GM21423 (cell line): Measurements from ENCODE around the gene ANKRD30A.
"Not testable (repeated sequence)": the region's sequence is repeated elsewhere in the genome, so short reads cannot be mapped to it uniquely, and the experiment has no call there.

Experiments
- ATAC-seq: cut with Tn5 transposase; IDR thresholded peaks from one replicate; pipeline ENCODE4 v1.9.1; 2021; ENCODE audit warnings: mild to moderate bottlenecking, moderate library complexity; ENCODE audit not compliant: unreplicated experiment

The ANKRD30A gene

GRCh38 chr10:37246637-37247036 is 121.2 kb downstream of the ANKRD30A start:
- no peak for ATAC-seq

GRCh38 chr10:37255837-37256236 is 130.4 kb downstream of the ANKRD30A start:
- ATAC-seq: not testable (repeated sequence)

GRCh38 chr10:37263304-37263703 is 137.9 kb downstream of the ANKRD30A start:
- no peak for ATAC-seq

- no peak for ATAC-seq
Observed at GRCh38 chr10:37268266-37268665, 142.9 kb downstream of the ANKRD30A start.

GRCh38 chr10:37269554-37270256 is 144.3 kb downstream of the ANKRD30A start:
- no peak for ATAC-seq

GRCh38 chr10:37275216-37275777 is 149.9 kb downstream of the ANKRD30A start:
- no peak for ATAC-seq

- no peak for ATAC-seq
Observed at GRCh38 chr10:37285063-37285462, 159.7 kb downstream of the ANKRD30A start.

GRCh38 chr10:37289833-37290464 is 164.6 kb downstream of the ANKRD30A start:
- ATAC-seq: no peak

GRCh38 chr10:37301271-37301670 is 175.9 kb downstream of the ANKRD30A start:
- ATAC-seq: no peak

GRCh38 chr10:37304036-37304435 is 178.6 kb downstream of the ANKRD30A start:
- ATAC-seq: no peak

- ATAC-seq: no peak
Observed at GRCh38 chr10:37314350-37314749, 189.0 kb downstream of the ANKRD30A start.

- ATAC-seq: no peak
Observed at GRCh38 chr10:37314862-37315261, 189.5 kb downstream of the ANKRD30A start.

- no peak for ATAC-seq
Observed at GRCh38 chr10:37344413-37344812, 219.0 kb downstream of the ANKRD30A start.

- ATAC-seq: no peak
Observed at GRCh38 chr10:37379991-37380390, 254.6 kb downstream of the ANKRD30A start.

GRCh38 chr10:37381271-37381670 is 255.9 kb downstream of the ANKRD30A start:
- no peak for ATAC-seq

- no peak for ATAC-seq
Observed at GRCh38 chr10:37384923-37385322, 259.5 kb downstream of the ANKRD30A start.

- ATAC-seq: no peak
Observed at GRCh38 chr10:37390926-37391325, 265.5 kb downstream of the ANKRD30A start.

- ATAC-seq: not testable (repeated sequence)
Observed at GRCh38 chr10:37400774-37401173, 275.4 kb downstream of the ANKRD30A start.

GRCh38 chr10:37401225-37401624 is 275.8 kb downstream of the ANKRD30A start:
- ATAC-seq: no peak

- no peak for ATAC-seq
Observed at GRCh38 chr10:37403776-37404175, 278.4 kb downstream of the ANKRD30A start.
